Body of pancreas (tissue), 4 donors: Measurements from ENCODE around the gene MEF2B.

Experiments
- POLR2A ChIP-seq, 3 donors: fragments of 450-650 bp; IDR thresholded peaks; one replicate each; pipeline ENCODE4 v1.6.1; 2016; ENCODE audit warnings: antibody characterized with exemption in 3 of 3, mild to moderate bottlenecking in 2 of 3
- TF ChIP-seq, protein P1 (sequence below), 7 experiments: fragments of 450-650 bp in 4 of 7; fragments of 200-600 bp in 3 of 7; sonication (generic) in 3 of 7; IDR thresholded peaks; one replicate each; pipeline ENCODE4 v1.5.1; 2016 to 2019; ENCODE audit warnings: antibody characterized with exemption in 7 of 7

DNA sequence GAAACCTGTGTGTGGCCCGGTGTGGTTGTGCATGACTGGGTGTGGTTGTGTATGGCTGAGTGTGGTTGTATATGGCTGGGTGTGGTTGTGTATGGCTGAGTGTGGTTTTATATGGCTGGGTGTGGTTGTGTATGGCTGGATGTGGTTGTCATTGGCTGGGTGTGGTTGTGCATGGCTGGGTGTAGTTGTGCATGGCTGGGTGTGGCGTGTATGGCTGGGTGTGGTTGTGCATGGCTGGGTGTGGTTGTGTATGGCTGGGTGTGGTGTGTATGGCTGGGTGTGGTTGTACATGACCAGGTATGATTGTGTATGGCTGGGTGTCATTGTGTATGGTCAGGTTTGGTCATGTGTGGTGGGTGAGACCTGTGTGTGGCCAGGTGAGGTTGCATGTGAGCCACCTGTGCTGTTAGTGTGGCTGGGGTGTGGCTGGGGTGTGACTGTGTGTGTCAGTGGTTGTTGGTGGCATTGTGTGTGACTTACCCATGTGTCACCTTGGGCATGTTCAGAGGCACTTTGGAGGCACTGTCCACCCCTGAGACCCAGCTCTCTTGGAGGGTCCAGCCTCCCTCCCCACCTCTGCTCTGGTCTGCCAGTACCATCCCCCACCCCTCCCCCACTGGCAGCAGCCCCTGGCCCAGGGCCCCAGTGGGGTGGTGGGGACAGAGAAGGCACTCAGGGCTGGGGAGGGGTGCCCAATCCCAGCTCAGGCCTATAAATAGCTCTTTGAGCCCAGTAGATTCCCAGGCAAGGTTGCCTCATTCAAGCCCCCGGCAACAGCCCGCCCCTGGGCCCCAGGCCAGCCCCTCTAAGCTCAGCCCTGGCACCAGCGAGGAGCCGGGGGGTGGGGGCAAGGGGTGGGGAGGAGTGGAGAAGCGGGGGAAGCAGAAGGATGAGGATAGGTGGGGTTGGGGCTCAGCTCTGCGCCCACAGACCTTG, 37.8 kb upstream of the MEF2B start:
- TF ChIP-seq POLR2A (IDR thresholded peaks at IDR 0.05) = no peak
- TF ChIP-seq, protein P1, sequence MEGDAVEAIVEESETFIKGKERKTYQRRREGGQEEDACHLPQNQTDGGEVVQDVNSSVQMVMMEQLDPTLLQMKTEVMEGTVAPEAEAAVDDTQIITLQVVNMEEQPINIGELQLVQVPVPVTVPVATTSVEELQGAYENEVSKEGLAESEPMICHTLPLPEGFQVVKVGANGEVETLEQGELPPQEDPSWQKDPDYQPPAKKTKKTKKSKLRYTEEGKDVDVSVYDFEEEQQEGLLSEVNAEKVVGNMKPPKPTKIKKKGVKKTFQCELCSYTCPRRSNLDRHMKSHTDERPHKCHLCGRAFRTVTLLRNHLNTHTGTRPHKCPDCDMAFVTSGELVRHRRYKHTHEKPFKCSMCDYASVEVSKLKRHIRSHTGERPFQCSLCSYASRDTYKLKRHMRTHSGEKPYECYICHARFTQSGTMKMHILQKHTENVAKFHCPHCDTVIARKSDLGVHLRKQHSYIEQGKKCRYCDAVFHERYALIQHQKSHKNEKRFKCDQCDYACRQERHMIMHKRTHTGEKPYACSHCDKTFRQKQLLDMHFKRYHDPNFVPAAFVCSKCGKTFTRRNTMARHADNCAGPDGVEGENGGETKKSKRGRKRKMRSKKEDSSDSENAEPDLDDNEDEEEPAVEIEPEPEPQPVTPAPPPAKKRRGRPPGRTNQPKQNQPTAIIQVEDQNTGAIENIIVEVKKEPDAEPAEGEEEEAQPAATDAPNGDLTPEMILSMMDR (IDR thresholded peaks at IDR 0.05) = no peak
